ENCODE measurements around the gene PPP1R3D. TPM values are rescaled to one million over a fixed set of nuclear protein-coding genes. Genes with fewer than 3 reads are reported as not detected.

The PPP1R3D gene
- total RNA-seq, 1 donor from 2014 or later = 5.2 TPM

GRCh38 chr20:59933849-59934585, 6.1 kb downstream of the PPP1R3D start:
- peaks cover 14% of the 10 kb centered on the region for H3K27me3 Mint-ChIP-seq
- H3K9me3 Mint-ChIP-seq (ENCODE audit: low read depth) = peaks cover 3% of the 10 kb centered on the region
- H3K27ac Mint-ChIP-seq = peak overlapping the region; percentile 49

DNA sequence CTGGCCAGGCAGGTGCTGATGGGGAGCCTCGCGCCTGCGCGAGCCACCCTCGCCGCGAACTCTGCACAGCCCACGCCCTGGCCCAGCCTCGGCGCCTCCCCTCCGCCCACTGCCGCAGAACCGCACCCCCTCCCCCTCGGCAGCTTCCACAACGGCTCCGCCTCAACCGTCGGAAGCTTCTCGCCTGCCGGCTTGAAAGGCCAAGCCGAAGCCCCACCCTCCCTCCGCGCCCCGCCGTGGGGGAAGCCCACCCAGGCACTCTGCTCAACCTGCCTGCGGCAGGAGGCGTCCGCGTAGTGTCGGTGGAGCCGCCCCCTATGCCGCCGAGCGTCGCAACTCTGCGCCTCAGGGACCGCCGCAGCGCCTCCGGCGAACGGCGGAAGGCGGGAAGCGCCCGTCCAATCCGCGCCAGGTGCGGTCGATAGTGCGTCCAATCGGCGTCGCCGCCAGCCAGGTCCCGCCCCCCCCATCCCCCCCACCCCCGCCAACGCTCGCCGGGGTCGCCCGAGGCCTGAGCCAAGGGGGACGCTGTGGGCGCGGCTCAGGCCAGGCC, 6.7 kb downstream of the PPP1R3D start, which contains the start of gene SYCP2:
SYCP2 (minus strand) TSS at position 342 of the 553 bp plus-strand sequence. CDS start 11,224 bp downstream, outside the sequence.
- peak within 1 kb of the TSS; percentile 67 for H3K4me3 Mint-ChIP-seq (ENCODE audit: low read depth)
- peaks cover 14% of the 10 kb centered on the region for H3K27me3 Mint-ChIP-seq
- peak within 1 kb of the TSS; percentile 49 for H3K27ac Mint-ChIP-seq
- H3K36me3 Mint-ChIP-seq (ENCODE audit: insufficient read depth) = peaks cover 7% of the 10 kb centered on the region
- no peak for TF ChIP-seq CTCF (IDR thresholded peaks at IDR 0.05; ENCODE audit: unreplicated experiment)
- peaks cover 3% of the 10 kb centered on the region for H3K9me3 Mint-ChIP-seq (ENCODE audit: low read depth)
- DNase-seq (ENCODE audit: low spot score, unreplicated experiment) = no peak
- peaks cover 25% of the 10 kb centered on the region for H3K4me1 Mint-ChIP-seq (ENCODE audit: low read depth)

More at GRCh38 chr20:59933849-59934585, 6.1 kb downstream of the PPP1R3D start:
- DNase-seq (ENCODE audit: low spot score, unreplicated experiment) = peak; percentile 76
- TF ChIP-seq CTCF (IDR thresholded peaks at IDR 0.05; ENCODE audit: unreplicated experiment) = peak; percentile 99
- H3K36me3 Mint-ChIP-seq (ENCODE audit: insufficient read depth) = peaks cover 11% of the 10 kb centered on the region
- peak overlapping the region; percentile 67 for H3K4me3 Mint-ChIP-seq (ENCODE audit: low read depth)
- H3K4me1 Mint-ChIP-seq (ENCODE audit: low read depth) = peaks cover 27% of the 10 kb centered on the region

GRCh38 chr20:59932616-59933295, 7.3 kb downstream of the PPP1R3D start:
- no peak for DNase-seq (ENCODE audit: low spot score, unreplicated experiment)
- Mint-ChIP-seq H3K9me3 (ENCODE audit: low read depth) (peaks cover 3% of the 10 kb centered on the region), H3K4me1 (ENCODE audit: low read depth) (peaks cover 21% of the 10 kb centered on the region), H3K27me3 (peaks cover 14% of the 10 kb centered on the region), H3K36me3 (ENCODE audit: insufficient read depth) (peaks cover 2% of the 10 kb centered on the region), H3K27ac (no peak overlapping the region), H3K4me3 (ENCODE audit: low read depth) (peak overlapping the region; percentile 48)
- no peak for TF ChIP-seq CTCF (IDR thresholded peaks at IDR 0.05; ENCODE audit: unreplicated experiment)

DNA sequence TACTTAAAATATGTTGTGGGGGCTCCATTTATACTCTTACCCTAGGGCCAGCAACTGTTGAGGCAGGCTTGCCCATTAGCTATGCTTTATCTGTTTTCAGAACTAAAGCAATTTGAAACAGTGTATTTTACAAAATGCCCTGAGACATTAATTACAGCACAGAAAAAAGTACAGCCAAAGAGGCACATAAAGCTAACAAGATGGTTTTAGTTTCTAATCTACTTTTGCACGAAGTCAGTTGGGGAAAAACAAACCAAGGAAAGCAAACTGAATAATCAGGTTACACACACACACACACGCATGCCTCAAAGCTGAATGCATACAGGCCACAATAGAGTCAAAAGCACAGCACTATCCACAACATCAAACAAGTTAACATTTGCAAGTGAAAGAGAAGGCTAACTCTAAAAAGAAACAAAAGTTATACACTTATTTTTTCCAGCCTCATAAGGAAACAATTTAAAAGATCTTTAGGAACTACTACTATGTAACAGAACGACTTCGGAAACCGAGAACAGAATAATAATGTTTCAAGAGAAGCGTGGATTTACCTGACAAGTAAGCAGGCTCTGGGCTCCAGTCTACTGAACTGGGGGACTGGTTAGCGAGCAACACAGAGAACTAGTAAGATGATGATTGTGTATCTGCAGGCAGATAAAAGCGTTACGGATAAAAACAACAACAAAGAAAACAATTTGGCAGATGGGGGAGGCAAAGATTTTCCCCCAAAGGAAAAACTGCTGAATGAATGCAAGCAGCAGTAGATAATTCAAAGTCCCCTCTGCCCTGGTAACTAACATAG, 8.4 kb downstream of the PPP1R3D start:
- DNase-seq (ENCODE audit: low spot score, unreplicated experiment) = no peak
- peaks cover 3% of the 10 kb centered on the region for H3K9me3 Mint-ChIP-seq (ENCODE audit: low read depth)
- peak overlapping the region; percentile 84 for H3K27ac Mint-ChIP-seq
- no peak for TF ChIP-seq CTCF (IDR thresholded peaks at IDR 0.05; ENCODE audit: unreplicated experiment)
- H3K36me3 Mint-ChIP-seq (ENCODE audit: insufficient read depth) = peaks cover 2% of the 10 kb centered on the region
- peaks cover 14% of the 10 kb centered on the region for H3K27me3 Mint-ChIP-seq
- H3K4me3 Mint-ChIP-seq (ENCODE audit: low read depth) = peak overlapping the region; percentile 61
- peaks cover 22% of the 10 kb centered on the region for H3K4me1 Mint-ChIP-seq (ENCODE audit: low read depth)
